ENCODE results near the gene ZFYVE1. TPM values are rescaled to one million over a fixed set of nuclear protein-coding genes. Genes with fewer than 3 reads are reported as not detected.
"Not testable (repeated sequence)": the region's sequence is repeated elsewhere in the genome, so short reads cannot be mapped to it uniquely, and the experiment has no call there.

The ZFYVE1 gene
- total and polyA plus RNA-seq, 2 experiments from 2014 or later: 15.6 to 18.3 TPM

- Histone ChIP-seq H3K27me3 (replicated peaks; ENCODE audit: insufficient read depth) (no peaks in the 10 kb centered on the region), H3K79me2 (ENCODE audit: insufficient read depth) (no peaks in the 10 kb centered on the region), H3F3A (ENCODE audit: insufficient read depth) (peaks cover 45% of the 10 kb centered on the region), H3K4me1 (ENCODE audit: insufficient read depth) (no peaks in the 10 kb centered on the region), H3K27ac (no peak overlapping the region), H4K20me1 (ENCODE audit: insufficient read depth) (no peaks in the 10 kb centered on the region), H3K4me2 (ENCODE audit: unreplicated experiment) (no peak overlapping the region), H3K36me3 (ENCODE audit: low read depth) (peaks cover 6% of the 10 kb centered on the region; the same call in 1 of the 2 replicates), H3K4me3 (no peak overlapping the region), H2AFZ (no peak overlapping the region), H3K9me2 (ENCODE audit: insufficient read depth) (no peaks in the 10 kb centered on the region), H3K9ac (no peak overlapping the region), H3K9me3 (ENCODE audit: low read depth) (no peaks in the 10 kb centered on the region)
- in situ Hi-C loops (cut with MboI): no loop called here
- WGBS, 2 experiments (ENCODE audit: low coverage in 1 of 2, low lambda C conversion rate in 2 of 2, missing lambda C conversion rate in 2 of 2): 75 to 77% methylated on average over 6 of the region's 6 CpGs
- DNase-seq: peak; percentile 54
- TF ChIP-seq EZH2phosphoT487 (IDR thresholded peaks at IDR 0.05; ENCODE audit: insufficient read depth, low read depth) (no peak), EZH2 (IDR thresholded peaks at IDR 0.05; ENCODE audit: insufficient read depth, poor library complexity, severe bottlenecking) (no peak)
These were observed 61.7 kb downstream of the ZFYVE1 start for GRCh38 chr14:72965249-72965648.

- H2AFZ ChIP-seq: no peak overlapping the region
- no peaks in the 10 kb centered on the region for H3K27me3 ChIP-seq (replicated peaks; ENCODE audit: insufficient read depth)
- H3K9me3 ChIP-seq (ENCODE audit: low read depth): no peaks in the 10 kb centered on the region
- peak overlapping the region; percentile 7; the same call in 1 of the 2 replicates for H3K27ac ChIP-seq
- no peaks in the 10 kb centered on the region for H3K4me1 ChIP-seq (ENCODE audit: insufficient read depth)
- H3K4me3 ChIP-seq: no peak overlapping the region
- no peak overlapping the region for H3K9ac ChIP-seq
- H3K36me3 ChIP-seq (ENCODE audit: low read depth): no peaks in the 10 kb centered on the region
- peaks cover 45% of the 10 kb centered on the region for H3F3A ChIP-seq (ENCODE audit: insufficient read depth)
- peak; percentile 87 for DNase-seq
- no peaks in the 10 kb centered on the region for H3K9me2 ChIP-seq (ENCODE audit: insufficient read depth)
- no peaks in the 10 kb centered on the region for H3K79me2 ChIP-seq (ENCODE audit: insufficient read depth)
- in situ Hi-C loops (cut with MboI): no loop called here
- WGBS, 2 experiments (ENCODE audit: low coverage in 1 of 2, low lambda C conversion rate in 2 of 2, missing lambda C conversion rate in 2 of 2): 12 to 13% methylated on average over 6 of the region's 6 CpGs
- no peaks in the 10 kb centered on the region for H4K20me1 ChIP-seq (ENCODE audit: insufficient read depth)
- TF ChIP-seq EZH2 (IDR thresholded peaks at IDR 0.05; ENCODE audit: insufficient read depth, poor library complexity, severe bottlenecking) (no peak), EZH2phosphoT487 (IDR thresholded peaks at IDR 0.05; ENCODE audit: insufficient read depth, low read depth) (no peak)
- H3K4me2 ChIP-seq (ENCODE audit: unreplicated experiment): no peak overlapping the region
These were observed 64.0 kb downstream of the ZFYVE1 start for GRCh38 chr14:72962829-72963312.

GRCh38 chr14:72962336-72962754, 64.6 kb downstream of the ZFYVE1 start:
- H4K20me1 ChIP-seq (ENCODE audit: insufficient read depth); H3K79me2 ChIP-seq (ENCODE audit: insufficient read depth); H3K9ac ChIP-seq; H2AFZ ChIP-seq; H3K4me2 ChIP-seq (ENCODE audit: unreplicated experiment); in situ Hi-C loops (cut with MboI); H3K27ac ChIP-seq; H3K4me1 ChIP-seq (ENCODE audit: insufficient read depth); H3K4me3 ChIP-seq; H3K27me3 ChIP-seq (replicated peaks; ENCODE audit: insufficient read depth); H3K9me3 ChIP-seq (ENCODE audit: low read depth); H3K36me3 ChIP-seq (ENCODE audit: low read depth); H3K9me2 ChIP-seq (ENCODE audit: insufficient read depth): not testable (repeated sequence)
- WGBS, 2 experiments (ENCODE audit: low coverage in 1 of 2, low lambda C conversion rate in 2 of 2, missing lambda C conversion rate in 2 of 2): 61 to 70% methylated on average over 10 of the region's 10 CpGs
- peaks cover 45% of the 10 kb centered on the region for H3F3A ChIP-seq (ENCODE audit: insufficient read depth)
- DNase-seq: peak; percentile 38

GRCh38 chr14:72961579-72962335, 65.1 kb downstream of the ZFYVE1 start:
- H4K20me1 ChIP-seq (ENCODE audit: insufficient read depth): no peaks in the 10 kb centered on the region
- DNase-seq: peak; percentile 47
- no peaks in the 10 kb centered on the region for H3K9me2 ChIP-seq (ENCODE audit: insufficient read depth)
- peak overlapping the region; percentile 24 for H3K27ac ChIP-seq
- H3F3A ChIP-seq (ENCODE audit: insufficient read depth): peaks cover 44% of the 10 kb centered on the region
- 72 to 73% methylated on average over 10 of the region's 10 CpGs for WGBS, 2 experiments (ENCODE audit: low coverage in 1 of 2, low lambda C conversion rate in 2 of 2, missing lambda C conversion rate in 2 of 2)
- in situ Hi-C loops (cut with MboI): no loop called here
- no peaks in the 10 kb centered on the region for H3K36me3 ChIP-seq (ENCODE audit: low read depth)
- H3K4me3 ChIP-seq: no peak overlapping the region
- H3K9ac ChIP-seq: no peak overlapping the region
- no peaks in the 10 kb centered on the region for H3K79me2 ChIP-seq (ENCODE audit: insufficient read depth)
- TF ChIP-seq EZH2phosphoT487 (IDR thresholded peaks at IDR 0.05; ENCODE audit: insufficient read depth, low read depth) (no peak), EZH2 (IDR thresholded peaks at IDR 0.05; ENCODE audit: insufficient read depth, poor library complexity, severe bottlenecking) (no peak)
- no peak overlapping the region for H3K4me2 ChIP-seq (ENCODE audit: unreplicated experiment)
- no peak overlapping the region for H2AFZ ChIP-seq
- H3K4me1 ChIP-seq (ENCODE audit: insufficient read depth): no peaks in the 10 kb centered on the region
- no peaks in the 10 kb centered on the region for H3K9me3 ChIP-seq (ENCODE audit: low read depth)
- H3K27me3 ChIP-seq (replicated peaks; ENCODE audit: insufficient read depth): no peaks in the 10 kb centered on the region

- H2AFZ ChIP-seq; H3K4me2 ChIP-seq (ENCODE audit: unreplicated experiment); H3K79me2 ChIP-seq (ENCODE audit: insufficient read depth); H3K4me3 ChIP-seq; DNase-seq; H4K20me1 ChIP-seq (ENCODE audit: insufficient read depth); H3K27me3 ChIP-seq (replicated peaks; ENCODE audit: insufficient read depth); in situ Hi-C loops (cut with MboI); H3K9me2 ChIP-seq (ENCODE audit: insufficient read depth); H3K4me1 ChIP-seq (ENCODE audit: insufficient read depth); H3K36me3 ChIP-seq (ENCODE audit: low read depth); H3K9me3 ChIP-seq (ENCODE audit: low read depth); H3K9ac ChIP-seq: not testable (repeated sequence)
- H3K27ac ChIP-seq: 0 out of 2 replicates have a peak overlapping the region, but pooled peaks have one; percentile 24
- peaks cover 38% of the 10 kb centered on the region for H3F3A ChIP-seq (ENCODE audit: insufficient read depth)
- WGBS, 2 experiments (ENCODE audit: low coverage in 1 of 2, low lambda C conversion rate in 2 of 2, missing lambda C conversion rate in 2 of 2): 99 to 100% methylated on average over 4 of the region's 4 CpGs
These were observed 65.9 kb downstream of the ZFYVE1 start for GRCh38 chr14:72961016-72961415.
